IMR-90 (cell line): ENCODE data around the gene DDX52. TPM values are rescaled to one million over a fixed set of nuclear protein-coding genes. Genes with fewer than 3 reads are reported as not detected.

Source experiments
- ATAC-seq: fragments of 200-7000 bp; cut with Tn5 transposase; 2 replicates; pipeline ENCODE4 v1.9.1; 2020; ENCODE audit warnings: low read depth, mild to moderate bottlenecking, moderate library complexity
- BruUV-seq: library from RNA; stranded (reverse); fragments of 400-500 nt; replicated peaks from 2 replicates; lab custom pipeline; 2021; lab: Mats Ljungman, UMichigan
- CTCF ChIA-PET: fragments of 300-600 bp; formaldehyde crosslinking; extraction: SDS; loops from one replicate; lab custom pipeline; 2021; ENCODE audit warnings: antibody characterized with exemption; lab: Yijun Ruan, JAX
- POLR2A ChIA-PET: fragments of 300-600 bp; sonication (Branson Sonifier 250); formaldehyde crosslinking; loops from one replicate; lab custom pipeline; 2022; ENCODE audit warnings: antibody characterized with exemption; ENCODE audit not compliant: unreplicated experiment; lab: Charles Lee
- DNase-seq: peaks from one replicate; pipeline ENCODE4 v3.0.0; 2013
- H2AFZ ChIP-seq: replicated peaks from 2 replicates; pipeline ENCODE3; 2013; ENCODE audit warnings: low read length, mild to moderate bottlenecking; ENCODE audit not compliant: poor library complexity
- H2AK5ac ChIP-seq: 2 replicates; pipeline ENCODE4 v1.6.1; 2013; ENCODE audit warnings: low read depth, low read length, inconsistent platforms
- H2AK9ac ChIP-seq: replicated peaks from 2 replicates; pipeline ENCODE3; 2013; ENCODE audit warnings: mild to moderate bottlenecking, low read depth, low read length, moderate library complexity; ENCODE audit not compliant: poor library complexity
- H2BK120ac ChIP-seq: 2 replicates; pipeline ENCODE4 v1.6.1; 2013; ENCODE audit warnings: low read depth, low read length, inconsistent platforms
- H2BK15ac ChIP-seq: 3 replicates; pipeline ENCODE4 v1.6.1; 2013; ENCODE audit warnings: low read depth, low read length, inconsistent platforms
- H2BK20ac ChIP-seq: 2 replicates; pipeline ENCODE4 v1.6.1; 2013; ENCODE audit warnings: low read depth, mild to moderate bottlenecking, inconsistent platforms, low read length, moderate library complexity
- H2BK5ac ChIP-seq: 2 replicates; pipeline ENCODE4 v1.6.1; 2013; ENCODE audit warnings: mild to moderate bottlenecking, low read depth, low read length, inconsistent platforms; ENCODE audit not compliant: poor library complexity, severe bottlenecking
- H3K14ac ChIP-seq: replicated peaks from 2 replicates; pipeline ENCODE4 v1.6.1; 2013; ENCODE audit warnings: low read depth, low read length, inconsistent platforms
- H3K18ac ChIP-seq: 2 replicates; pipeline ENCODE4 v1.6.1; 2013; ENCODE audit warnings: low read depth, low read length, control low read depth
- H3K23ac ChIP-seq: 2 replicates; pipeline ENCODE4 v1.6.1; 2013; ENCODE audit warnings: low read depth, low read length, inconsistent platforms
- H3K27ac ChIP-seq: 2 replicates; pipeline ENCODE4 v1.5.1; 2013; ENCODE audit warnings: mild to moderate bottlenecking, control low read depth, low read length; ENCODE audit not compliant: insufficient read depth
- H3K27me3 ChIP-seq: 2 replicates; pipeline ENCODE4 v1.6.1; 2013; ENCODE audit warnings: low read length; ENCODE audit not compliant: control insufficient read depth, insufficient read depth
- H3K36me3 ChIP-seq: 2 replicates; pipeline ENCODE4 v1.6.1; 2013; ENCODE audit warnings: low read length, mixed read lengths; ENCODE audit not compliant: control insufficient read depth, insufficient read depth
- H3K4ac ChIP-seq: 2 replicates; pipeline ENCODE4 v1.6.1; 2013; ENCODE audit warnings: low read depth, low read length, inconsistent platforms
- H3K4me1 ChIP-seq: 2 replicates; pipeline ENCODE4 v1.6.1; 2013; ENCODE audit warnings: low read length, mixed read lengths; ENCODE audit not compliant: control insufficient read depth, insufficient read depth
- H3K4me2 ChIP-seq: 2 replicates; pipeline ENCODE4 v1.6.1; 2013; ENCODE audit warnings: low read depth, mild to moderate bottlenecking, control low read depth, low read length, moderate library complexity
- H3K4me3 ChIP-seq: 2 replicates; pipeline ENCODE4 v1.5.1; 2013; ENCODE audit warnings: low read depth, mild to moderate bottlenecking, control low read depth, low read length, moderate library complexity; ENCODE audit not compliant: insufficient read depth
- H3K56ac ChIP-seq: 2 replicates; pipeline ENCODE4 v1.6.1; 2013; ENCODE audit warnings: low read length, inconsistent platforms; ENCODE audit not compliant: insufficient read depth; ENCODE audit errors: extremely low read depth
- H3K79me1 ChIP-seq, 2 experiments: 2 replicates each; pipeline ENCODE4 v1.6.1; 2013; ENCODE audit warnings: low read length in 2 of 2, inconsistent platforms in 1 of 2, low read depth in 1 of 2
- H3K9ac ChIP-seq: 2 replicates; pipeline ENCODE4 v1.6.1; 2013; ENCODE audit warnings: low read depth, low read length, control low read depth
- H3K9me1 ChIP-seq: 2 replicates; pipeline ENCODE4 v1.6.1; 2013; ENCODE audit warnings: low read length, inconsistent platforms; ENCODE audit not compliant: insufficient read depth
- H3K9me3 ChIP-seq: 2 replicates; pipeline ENCODE4 v1.6.1; 2013; ENCODE audit warnings: low read length; ENCODE audit not compliant: control insufficient read depth, insufficient read depth
- H4K20me1 ChIP-seq: 2 replicates; pipeline ENCODE4 v1.6.1; 2013; ENCODE audit warnings: low read length, inconsistent platforms; ENCODE audit not compliant: insufficient read depth
- H4K5ac ChIP-seq: 2 replicates; pipeline ENCODE4 v1.6.1; 2013; ENCODE audit warnings: mild to moderate bottlenecking, low read depth, low read length, control low read depth
- H4K8ac ChIP-seq, 2 experiments: 2 replicates each; pipeline ENCODE4 v1.6.1; 2013; ENCODE audit warnings: low read depth in 2 of 2, low read length in 2 of 2, control low read depth in 1 of 2, inconsistent platforms in 1 of 2
- H4K91ac ChIP-seq: 2 replicates; pipeline ENCODE4 v1.6.1; 2013; ENCODE audit warnings: low read depth, low read length, inconsistent platforms; ENCODE audit not compliant: insufficient read depth
- BHLHE40 ChIP-seq: fragments of 150-350 bp; IDR thresholded peaks from 2 replicates; pipeline ENCODE4 v1.6.1; 2016; ENCODE audit warnings: mild to moderate bottlenecking, low read depth, low read length
- CEBPB ChIP-seq: IDR thresholded peaks from 2 replicates; pipeline ENCODE4 v1.6.1; 2012; ENCODE audit warnings: low read depth, low read length, improper control_type of control experiment
- CHD1 ChIP-seq: IDR thresholded peaks from 2 replicates; pipeline ENCODE4 v1.6.1; 2012; ENCODE audit warnings: low read depth, low read length, improper control_type of control experiment
- CTCF ChIP-seq: conservative IDR thresholded peaks from 2 replicates; pipeline ENCODE4 v1.5.1; 2012; ENCODE audit warnings: mild to moderate bottlenecking, low read depth, low read length, improper control_type of control experiment
- ELK1 ChIP-seq: fragments of 150-350 bp; IDR thresholded peaks from 2 replicates; pipeline ENCODE4 v1.6.1; 2016; ENCODE audit warnings: low read depth, mild to moderate bottlenecking, low read length, moderate library complexity, borderline replicate concordance
- FOS ChIP-seq: fragments of 150-350 bp; IDR thresholded peaks from 2 replicates; pipeline ENCODE4 v1.6.1; 2016; ENCODE audit warnings: low read depth, low read length
- MAFK ChIP-seq: IDR thresholded peaks from 2 replicates; pipeline ENCODE4 v1.6.1; 2012; ENCODE audit warnings: low read depth, low read length, improper control_type of control experiment
- MAZ ChIP-seq: IDR thresholded peaks from 2 replicates; pipeline ENCODE4 v1.6.1; 2012; ENCODE audit warnings: low read depth, mild to moderate bottlenecking, low read length, improper control_type of control experiment, moderate library complexity, borderline replicate concordance
- MXI1 ChIP-seq: IDR thresholded peaks from 2 replicates; pipeline ENCODE4 v1.6.1; 2012; ENCODE audit warnings: low read depth, mild to moderate bottlenecking, low read length, moderate library complexity, borderline replicate concordance
- NFE2L2 ChIP-seq: fragments of 150-350 bp; IDR thresholded peaks from 2 replicates; pipeline ENCODE4 v1.6.1; 2016; ENCODE audit warnings: low read depth, mild to moderate bottlenecking, low read length
- POLR2A ChIP-seq: IDR thresholded peaks from 2 replicates; pipeline ENCODE4 v1.6.1; 2012; ENCODE audit warnings: mild to moderate bottlenecking, low read depth, low read length
- RAD21 ChIP-seq: IDR thresholded peaks from 2 replicates; pipeline ENCODE4 v1.6.1; 2012; ENCODE audit warnings: low read length, improper control_type of control experiment
- RCOR1 ChIP-seq: IDR thresholded peaks from 2 replicates; pipeline ENCODE4 v1.6.1; 2012; ENCODE audit warnings: mild to moderate bottlenecking, low read length, improper control_type of control experiment; ENCODE audit not compliant: insufficient replicate concordance
- RFX5 ChIP-seq: IDR thresholded peaks from 2 replicates; pipeline ENCODE4 v1.8.0; 2012; ENCODE audit warnings: low read depth, mild to moderate bottlenecking, low read length, moderate library complexity
- SMC3 ChIP-seq: fragments of 150-350 bp; IDR thresholded peaks from 2 replicates; pipeline ENCODE4 v1.6.1; 2016; ENCODE audit warnings: low read depth, mild to moderate bottlenecking, antibody characterized with exemption, low read length, moderate library complexity
- USF2 ChIP-seq: fragments of 150-350 bp; IDR thresholded peaks from 2 replicates; pipeline ENCODE4 v1.6.1; 2017; ENCODE audit warnings: mild to moderate bottlenecking, antibody characterized with exemption, low read length, low read depth
- WGBS, 2 experiments: methylation state at CpG; one replicate each; pipeline versions ENCODE4 v1.1.5 to v1.1.7; 2013; ENCODE audit warnings: missing lambda C conversion rate in 2 of 2; ENCODE audit not compliant: insufficient read length in 1 of 2; ENCODE audit errors: extremely low coverage in 2 of 2; 5-methylcytosine and 5-hydroxymethylcytosine counted together
- dilution Hi-C: fragments of 300-500 bp; cut with HindIII; formaldehyde crosslinking; loops from one replicate; pipeline ENCODE4 v1.14.3; 2018; ENCODE audit warnings: low sequenced_read_pairs; ENCODE audit not compliant: unreplicated experiment
- in situ Hi-C: fragments of 300-500 bp; cut with MboI; formaldehyde crosslinking; loops from 3 replicates; pipeline ENCODE4 v1.14.3; 2019; ENCODE audit warnings: low sequenced_read_pairs, inconsistent platforms, mixed read lengths
- intact Hi-C: fragments of 100-400 bp; cut with micrococcal nuclease; formaldehyde crosslinking; loops from 2 replicates; pipeline ENCODE4 v1.10.0; 2022
- polyA plus RNA-seq, 3 experiments: library from polyadenylated mRNA; depleted of rRNA; stranded (reverse); fragments of >200 nt; gene quantifications; 2 replicates each; pipeline ENCODE4 v1.2.3, GENCODE V29; 2012; ENCODE audit warnings: low replicate concordance in 1 of 3
- total RNA-seq: library from RNA; depleted of rRNA; stranded (reverse); fragments of >200 nt; gene quantifications from 2 replicates; pipeline ENCODE4 v1.2.3, GENCODE V29; 2012

Gene DDX52
- total and polyA plus RNA-seq, 2 of the 4 experiments (the other 2 are of a cell fraction) = 12.5 to 26.7 TPM

GRCh38 chr17:37689317-37689716 is 46.1 kb upstream of the DDX52 start:
- BruUV-seq = no TSS peak
- ATAC-seq = no peak
- H2AK9ac ChIP-seq = no peak overlapping the region

More at GRCh38 chr17:37689317-37689716, 46.1 kb upstream of the DDX52 start:
- dilution Hi-C loops = no loop called here
- Histone ChIP-seq H3K23ac (no peak overlapping the region), H2BK20ac (no peak overlapping the region), H3K14ac (no peak overlapping the region), H3K4ac (no peak overlapping the region), H4K20me1 (no peaks in the 10 kb centered on the region), H4K5ac (no peak overlapping the region), H3K27ac (no peak overlapping the region), H3K56ac (no peak overlapping the region), H2BK120ac (no peak overlapping the region), H3K4me1 (no peaks in the 10 kb centered on the region), H3K4me2 (no peak overlapping the region), H4K8ac (no peak overlapping the region), H2BK15ac (no peak overlapping the region), H3K27me3 (peaks cover 22% of the 10 kb centered on the region), H3K18ac (no peak overlapping the region), H2AFZ (no peak overlapping the region), H4K91ac (no peak overlapping the region), H2AK5ac (no peak overlapping the region), H3K4me3 (no peak overlapping the region), H3K9me1 (no peaks in the 10 kb centered on the region), H3K9ac (no peak overlapping the region), H3K79me1 (no peaks in the 10 kb centered on the region), H3K36me3 (no peaks in the 10 kb centered on the region), H3K9me3 (no peaks in the 10 kb centered on the region), H2BK5ac (no peak overlapping the region)
- WGBS, 2 experiments = no CpG with 5 or more reads among the region's 7 CpGs
- POLR2A ChIA-PET = no interaction called here
- CTCF ChIA-PET = no interaction called here
- TF ChIP-seq MAZ = no peak
- no peak for TF ChIP-seq NFE2L2
- TF ChIP-seq BHLHE40 = no peak
- no peak for TF ChIP-seq CHD1
- no peak for TF ChIP-seq RCOR1
- TF ChIP-seq SMC3 = no peak
- no peak for TF ChIP-seq CEBPB
- TF ChIP-seq MAFK = no peak
- TF ChIP-seq ELK1 = no peak
- TF ChIP-seq RFX5 = no peak
- TF ChIP-seq USF2 = no peak
- TF ChIP-seq CTCF = no peak
- no peak for TF ChIP-seq POLR2A
- no peak for TF ChIP-seq MXI1
- no peak for TF ChIP-seq RAD21
- TF ChIP-seq FOS = no peak
- intact Hi-C loops = no loop called here
- DNase-seq = no peak
- in situ Hi-C loops = no loop called here
